T-helper 2 cell treated with Interferon-gamma antibody and Interleukin-4, amounts not matched to agents 5 μg/mL and 100 μg/mL, for 36 hours (primary cell): Measurements from ENCODE around the gene SEC14L1.
A peak's percentile ranks its signal among the peaks of the same experiment; 100 is the strongest.

Source experiments
- DNase-seq: peaks from one replicate; pipeline ENCODE4 v3.0.0; 2021; ENCODE audit warnings: low spot score
- H3K27ac Mint-ChIP-seq: one replicate; pipeline ENCODE4 v1.8.0; 2021; ENCODE audit warnings: mild to moderate bottlenecking, mixed read lengths
- H3K27me3 Mint-ChIP-seq: one replicate; pipeline ENCODE4 v1.8.0; 2021; ENCODE audit warnings: low read depth, mixed read lengths
- H3K36me3 Mint-ChIP-seq: one replicate; pipeline ENCODE4 v1.8.0; 2021; ENCODE audit warnings: low read depth, mixed read lengths
- H3K4me1 Mint-ChIP-seq: one replicate; pipeline ENCODE4 v1.8.0; 2021; ENCODE audit warnings: low read depth, mixed read lengths
- H3K4me3 Mint-ChIP-seq: one replicate; pipeline ENCODE4 v1.8.0; 2022; ENCODE audit warnings: mild to moderate bottlenecking, moderate library complexity, mixed read lengths
- H3K9me3 Mint-ChIP-seq: one replicate; pipeline ENCODE4 v1.8.0; 2021; ENCODE audit warnings: mixed read lengths

SEC14L1 gene

DNA sequence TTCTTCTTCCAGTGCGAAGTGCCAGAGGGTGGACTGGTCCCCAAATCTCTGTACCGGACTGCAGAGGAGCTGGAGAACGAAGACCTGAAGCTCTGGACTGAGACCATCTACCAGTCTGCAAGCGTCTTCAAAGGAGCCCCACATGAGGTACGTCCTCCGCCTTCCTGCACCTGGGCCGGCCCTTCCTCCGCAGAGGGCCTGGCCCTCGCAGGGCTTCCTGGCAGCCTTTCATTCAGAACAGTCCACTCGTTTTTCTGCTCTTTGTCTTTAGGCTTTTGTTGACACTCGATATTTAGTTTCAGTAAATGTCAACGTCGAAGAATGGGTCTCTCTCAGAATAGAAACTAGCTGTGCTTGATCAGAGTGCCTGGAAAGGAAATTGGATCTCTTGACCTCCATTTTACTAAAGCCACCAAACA lies 68.6 kb downstream of the SEC14L1 start:
- no peaks in the 10 kb centered on the region for H3K9me3 Mint-ChIP-seq
- no peak overlapping the region for H3K4me3 Mint-ChIP-seq
- H3K4me1 Mint-ChIP-seq = no peaks in the 10 kb centered on the region
- H3K36me3 Mint-ChIP-seq = peaks cover 59% of the 10 kb centered on the region
- H3K27me3 Mint-ChIP-seq = no peaks in the 10 kb centered on the region
- no peak for DNase-seq
- H3K27ac Mint-ChIP-seq = no peak overlapping the region

DNA sequence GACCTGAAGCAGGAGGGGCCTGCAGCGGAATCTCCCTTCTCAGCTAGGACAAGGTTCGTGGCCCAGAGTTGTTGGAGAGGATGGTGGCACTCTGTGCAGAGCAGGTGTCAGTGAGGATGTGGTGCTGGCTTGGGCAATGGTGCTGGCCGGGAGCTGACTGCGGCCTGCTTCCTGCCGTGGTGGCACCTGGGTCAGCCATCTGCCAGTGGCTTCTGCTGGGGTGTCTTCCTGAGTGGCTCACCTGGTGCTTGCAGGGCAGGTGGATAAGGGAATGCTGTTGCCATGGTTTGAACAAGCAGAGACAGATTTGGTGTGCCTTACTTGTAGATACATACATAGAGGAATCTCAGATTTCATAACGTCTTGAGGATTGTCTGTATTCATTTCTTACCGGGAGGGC lies 69.6 kb downstream of the SEC14L1 start:
- no peaks in the 10 kb centered on the region for H3K27me3 Mint-ChIP-seq
- H3K27ac Mint-ChIP-seq = no peak overlapping the region
- H3K4me3 Mint-ChIP-seq = no peak overlapping the region
- H3K9me3 Mint-ChIP-seq = no peaks in the 10 kb centered on the region
- no peaks in the 10 kb centered on the region for H3K4me1 Mint-ChIP-seq
- peaks cover 58% of the 10 kb centered on the region for H3K36me3 Mint-ChIP-seq
- no peak for DNase-seq

- no peak for DNase-seq
- peaks cover 52% of the 10 kb centered on the region for H3K36me3 Mint-ChIP-seq
- no peaks in the 10 kb centered on the region for H3K4me1 Mint-ChIP-seq
- H3K4me3 Mint-ChIP-seq = no peak overlapping the region
- H3K27ac Mint-ChIP-seq = no peak overlapping the region
- H3K27me3 Mint-ChIP-seq = no peaks in the 10 kb centered on the region
- H3K9me3 Mint-ChIP-seq = no peaks in the 10 kb centered on the region
Measured at GRCh38 chr17:77210946-77211541, 70.3 kb downstream of the SEC14L1 start.

DNA sequence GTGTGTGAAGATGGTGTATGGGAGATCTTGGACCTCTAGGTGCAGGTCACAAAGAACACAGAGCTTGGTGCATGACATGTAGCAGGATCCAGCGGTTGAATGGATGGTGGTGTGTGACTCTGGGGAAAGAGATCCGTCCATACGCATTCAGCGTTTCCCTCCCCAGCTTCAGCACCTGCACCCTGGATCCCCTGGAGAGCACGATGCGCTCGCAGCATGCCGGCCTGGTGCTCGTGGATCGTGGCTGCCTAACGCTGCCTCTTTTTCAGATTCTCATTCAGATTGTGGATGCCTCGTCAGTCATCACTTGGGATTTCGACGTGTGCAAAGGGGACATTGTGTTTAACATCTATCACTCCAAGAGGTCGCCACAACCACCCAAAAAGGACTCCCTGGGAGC lies 70.9 kb downstream of the SEC14L1 start:
- Mint-ChIP-seq H3K4me1 (no peaks in the 10 kb centered on the region), H3K27ac (no peak overlapping the region), H3K36me3 (peaks cover 50% of the 10 kb centered on the region), H3K27me3 (no peaks in the 10 kb centered on the region), H3K9me3 (no peaks in the 10 kb centered on the region), H3K4me3 (no peak overlapping the region)
- no peak for DNase-seq

DNA sequence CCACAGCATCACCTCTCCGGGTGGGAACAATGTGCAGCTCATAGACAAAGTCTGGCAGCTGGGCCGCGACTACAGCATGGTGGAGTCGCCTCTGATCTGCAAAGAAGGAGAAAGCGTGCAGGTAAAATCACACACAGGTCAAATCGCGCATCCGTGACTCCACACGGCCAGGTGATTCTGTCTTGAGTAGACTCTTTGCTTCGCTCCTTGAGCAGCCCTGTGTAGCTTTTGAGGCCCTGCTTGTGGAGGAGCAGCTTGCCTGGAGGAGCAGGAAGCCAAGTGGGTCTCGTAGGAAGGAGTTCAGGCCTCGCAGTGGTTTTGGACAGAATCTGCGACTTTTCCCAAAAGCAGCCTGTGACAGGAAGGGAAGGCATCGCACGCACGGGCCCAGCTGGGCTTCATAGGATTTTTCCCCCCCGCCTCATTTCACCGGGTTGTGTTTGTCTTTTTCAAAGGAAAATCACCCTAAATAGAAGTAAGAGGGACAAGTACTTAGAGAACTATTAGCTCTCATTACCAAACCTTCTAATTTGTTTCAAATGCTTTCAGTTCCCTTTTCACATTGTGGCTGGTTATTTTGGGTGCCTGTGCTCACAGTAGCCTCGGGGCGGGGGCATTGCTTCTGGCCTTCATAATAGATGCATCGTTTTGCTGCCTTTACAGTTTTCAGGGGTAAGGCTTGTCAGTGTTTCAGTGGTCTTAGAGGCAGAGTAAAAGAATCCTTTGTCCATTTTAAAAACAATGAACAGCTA lies 71.5 kb downstream of the SEC14L1 start:
- Mint-ChIP-seq H3K36me3 (peaks cover 49% of the 10 kb centered on the region), H3K4me3 (no peak overlapping the region), H3K9me3 (no peaks in the 10 kb centered on the region), H3K27ac (no peak overlapping the region), H3K4me1 (no peaks in the 10 kb centered on the region), H3K27me3 (no peaks in the 10 kb centered on the region)
- no peak for DNase-seq

DNA sequence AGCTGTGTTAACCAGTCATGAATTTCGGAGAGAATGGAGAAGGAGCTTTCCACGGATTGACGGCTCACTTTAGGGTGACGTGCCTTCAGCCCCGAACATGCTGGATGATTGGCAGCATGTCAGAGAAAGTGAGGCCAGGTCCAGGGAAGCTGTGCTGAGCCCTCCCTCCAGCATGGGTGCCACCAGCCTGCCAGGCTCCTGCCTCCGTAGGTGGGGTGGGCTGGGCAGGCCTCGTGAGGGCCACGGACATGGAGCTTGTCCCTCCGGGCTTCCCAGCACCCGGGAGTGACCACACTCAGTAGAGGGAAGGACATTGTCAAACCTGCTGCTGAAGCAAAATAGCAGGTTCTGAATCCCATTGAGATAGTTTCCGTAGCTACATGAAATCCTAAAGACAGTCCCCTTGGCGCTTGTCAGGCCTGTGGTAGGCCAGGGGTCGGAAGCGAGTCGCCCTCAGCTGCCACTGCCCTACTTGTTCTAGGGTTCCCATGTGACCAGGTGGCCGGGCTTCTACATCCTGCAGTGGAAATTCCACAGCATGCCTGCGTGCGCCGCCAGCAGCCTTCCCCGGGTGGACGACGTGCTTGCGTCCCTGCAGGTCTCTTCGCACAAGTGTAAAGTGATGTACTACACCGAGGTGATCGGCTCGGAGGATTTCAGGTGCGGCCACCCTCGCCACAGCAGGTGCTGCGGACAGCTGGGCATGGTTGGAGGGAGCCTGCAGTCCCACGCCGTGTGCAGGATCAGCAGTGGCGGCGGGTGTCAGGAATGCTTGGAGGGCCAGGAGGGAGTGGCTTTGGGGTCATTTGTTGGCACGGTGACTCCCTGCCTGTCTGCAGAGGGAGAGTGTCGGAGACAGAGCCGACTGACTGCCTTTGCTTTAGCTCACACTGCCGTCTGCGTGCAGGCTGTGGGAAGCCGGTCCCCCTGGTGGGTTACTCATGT lies 72.3 kb downstream of the SEC14L1 start:
- Mint-ChIP-seq H3K4me1 (no peaks in the 10 kb centered on the region), H3K9me3 (no peaks in the 10 kb centered on the region), H3K4me3 (no peak overlapping the region), H3K27ac (no peak overlapping the region), H3K36me3 (peaks cover 49% of the 10 kb centered on the region), H3K27me3 (no peaks in the 10 kb centered on the region)
- DNase-seq = no peak

DNA sequence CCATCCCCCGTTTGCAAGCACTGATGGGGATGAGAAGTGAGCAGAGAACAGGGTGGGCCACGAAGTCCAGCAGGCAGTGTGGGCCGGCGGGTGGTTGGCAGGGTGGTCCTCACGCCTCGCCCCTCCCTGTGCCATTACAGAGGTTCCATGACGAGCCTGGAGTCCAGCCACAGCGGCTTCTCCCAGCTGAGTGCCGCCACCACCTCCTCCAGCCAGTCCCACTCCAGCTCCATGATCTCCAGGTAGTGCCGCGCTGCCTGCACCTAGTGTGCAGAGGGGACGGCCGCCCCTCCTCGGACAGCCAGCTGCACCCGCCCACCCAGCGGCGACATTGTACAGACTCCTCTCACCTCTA lies 73.0 kb downstream of the SEC14L1 start:
- Mint-ChIP-seq H3K36me3 (peaks cover 44% of the 10 kb centered on the region), H3K4me3 (no peak overlapping the region), H3K4me1 (no peaks in the 10 kb centered on the region), H3K9me3 (no peaks in the 10 kb centered on the region), H3K27me3 (no peaks in the 10 kb centered on the region), H3K27ac (no peak overlapping the region)
- DNase-seq = no peak

DNA sequence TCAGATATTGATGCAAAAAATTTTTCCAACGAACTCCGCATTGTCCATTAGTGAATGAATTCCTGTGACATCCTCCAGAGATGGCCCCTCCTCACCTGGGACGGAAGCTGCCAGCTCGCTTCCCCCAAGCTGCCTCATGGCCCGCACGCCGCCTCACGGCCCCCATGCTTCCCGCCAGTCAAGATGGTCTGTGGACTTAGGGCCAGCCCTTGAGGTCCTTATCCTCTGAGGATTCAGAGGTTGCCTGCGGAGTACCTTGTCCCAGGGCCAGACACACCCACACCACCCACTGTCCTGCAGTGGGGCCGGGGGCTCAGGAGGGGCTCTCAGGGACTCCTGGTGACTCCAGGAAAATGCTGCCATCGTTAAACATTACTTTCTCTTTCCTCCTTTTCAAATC lies 73.6 kb downstream of the SEC14L1 start:
- Mint-ChIP-seq H3K4me1 (no peaks in the 10 kb centered on the region), H3K36me3 (peaks cover 45% of the 10 kb centered on the region), H3K9me3 (no peaks in the 10 kb centered on the region), H3K27ac (no peak overlapping the region), H3K27me3 (no peaks in the 10 kb centered on the region), H3K4me3 (no peak overlapping the region)
- no peak for DNase-seq

- no peak for DNase-seq
- H3K36me3 Mint-ChIP-seq = peaks cover 41% of the 10 kb centered on the region
Measured at GRCh38 chr17:77214743-77215142, 74.0 kb downstream of the SEC14L1 start.

GRCh38 chr17:77215281-77215680 lies 74.5 kb downstream of the SEC14L1 start:
- H3K4me1 Mint-ChIP-seq = no peaks in the 10 kb centered on the region
- no peak for DNase-seq
- H3K9me3 Mint-ChIP-seq = no peaks in the 10 kb centered on the region
- H3K4me3 Mint-ChIP-seq = no peak overlapping the region
- no peak overlapping the region for H3K27ac Mint-ChIP-seq
- H3K36me3 Mint-ChIP-seq = peaks cover 38% of the 10 kb centered on the region
- H3K27me3 Mint-ChIP-seq = no peaks in the 10 kb centered on the region

More at GRCh38 chr17:77214743-77215142, 74.0 kb downstream of the SEC14L1 start:
- Mint-ChIP-seq H3K27ac (no peak overlapping the region), H3K27me3 (no peaks in the 10 kb centered on the region), H3K9me3 (no peaks in the 10 kb centered on the region), H3K4me1 (no peaks in the 10 kb centered on the region), H3K4me3 (no peak overlapping the region)

GRCh38 chr17:77216486-77216885 lies 75.7 kb downstream of the SEC14L1 start:
- Mint-ChIP-seq H3K27me3 (no peaks in the 10 kb centered on the region), H3K27ac (peak overlapping the region; percentile 13), H3K4me3 (no peak overlapping the region), H3K4me1 (no peaks in the 10 kb centered on the region), H3K36me3 (peaks cover 30% of the 10 kb centered on the region), H3K9me3 (no peaks in the 10 kb centered on the region)
- DNase-seq = no peak

- Mint-ChIP-seq H3K36me3 (peaks cover 26% of the 10 kb centered on the region), H3K4me1 (no peaks in the 10 kb centered on the region), H3K27me3 (no peaks in the 10 kb centered on the region), H3K4me3 (no peak overlapping the region), H3K27ac (no peak overlapping the region), H3K9me3 (no peaks in the 10 kb centered on the region)
- no peak for DNase-seq
Measured at GRCh38 chr17:77217123-77217522, 76.4 kb downstream of the SEC14L1 start.

- Mint-ChIP-seq H3K27me3 (no peaks in the 10 kb centered on the region), H3K4me3 (no peak overlapping the region), H3K36me3 (peaks cover 23% of the 10 kb centered on the region), H3K27ac (no peak overlapping the region), H3K9me3 (no peaks in the 10 kb centered on the region), H3K4me1 (no peaks in the 10 kb centered on the region)
- DNase-seq = no peak
Measured at GRCh38 chr17:77217566-77217965, 76.8 kb downstream of the SEC14L1 start.

DNA sequence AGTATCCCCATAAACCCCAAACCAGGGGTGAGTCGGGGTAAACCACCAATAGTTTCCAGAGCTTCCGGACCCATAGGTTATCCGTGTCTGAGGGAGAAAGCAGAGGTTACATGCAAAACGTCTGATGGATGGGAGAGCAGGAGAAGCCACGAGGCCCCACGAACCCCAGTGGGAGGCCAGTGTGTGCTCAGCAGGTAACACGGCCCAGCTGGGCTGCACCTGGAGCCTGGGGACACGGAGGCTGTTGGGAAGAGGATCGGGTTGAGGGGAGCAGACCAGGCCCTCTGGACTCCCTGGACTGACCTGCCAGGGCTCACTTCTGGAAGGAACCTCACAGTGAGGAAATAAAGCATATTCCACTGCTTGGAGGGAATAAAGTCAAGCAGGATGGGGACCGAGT lies 78.1 kb downstream of the SEC14L1 start:
- peaks cover 3% of the 10 kb centered on the region for H3K9me3 Mint-ChIP-seq
- no peaks in the 10 kb centered on the region for H3K4me1 Mint-ChIP-seq
- no peaks in the 10 kb centered on the region for H3K27me3 Mint-ChIP-seq
- H3K36me3 Mint-ChIP-seq = peaks cover 21% of the 10 kb centered on the region
- H3K4me3 Mint-ChIP-seq = no peak overlapping the region
- no peak overlapping the region for H3K27ac Mint-ChIP-seq
- DNase-seq = no peak
